ENCODE results near the gene KCNK1.

KCNK1 gene

DNA sequence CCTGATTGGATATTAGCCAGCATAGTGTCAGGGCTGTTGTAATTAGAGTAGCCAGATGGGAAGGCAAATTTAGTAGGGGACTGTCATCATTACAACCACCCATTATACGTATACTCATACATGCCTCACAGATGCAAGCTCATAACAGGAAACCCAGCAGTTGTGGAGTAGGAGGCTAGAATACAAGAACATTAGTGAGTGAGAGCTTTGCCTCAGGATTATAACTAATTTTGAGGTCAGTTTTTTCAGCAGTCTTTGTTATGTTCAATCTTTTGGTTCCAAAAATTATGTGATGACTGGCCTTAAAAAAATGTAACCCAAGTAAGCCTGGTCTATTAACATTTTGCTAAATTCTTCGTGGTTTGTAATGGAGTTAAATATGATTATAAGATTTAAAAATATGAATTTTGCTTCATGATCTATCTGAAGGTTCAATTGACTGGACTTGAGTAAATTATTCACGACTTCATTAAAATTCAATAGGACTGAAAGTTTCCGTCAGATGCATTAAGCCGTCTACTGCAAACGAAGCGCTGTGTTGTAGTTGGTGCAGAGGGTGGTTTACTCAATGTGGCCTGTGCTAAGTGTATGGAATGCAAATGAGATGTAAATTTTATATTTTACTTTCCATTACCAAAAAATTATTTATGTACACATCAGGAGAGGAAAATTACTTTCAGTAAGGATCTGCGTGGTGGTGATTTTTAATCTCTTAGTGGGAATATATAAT is 48.8 kb downstream of the KCNK1 start:
- DNase-seq (ENCODE audit: low read depth in 1 of 2, low spot score in 1 of 2) = no peak

DNA sequence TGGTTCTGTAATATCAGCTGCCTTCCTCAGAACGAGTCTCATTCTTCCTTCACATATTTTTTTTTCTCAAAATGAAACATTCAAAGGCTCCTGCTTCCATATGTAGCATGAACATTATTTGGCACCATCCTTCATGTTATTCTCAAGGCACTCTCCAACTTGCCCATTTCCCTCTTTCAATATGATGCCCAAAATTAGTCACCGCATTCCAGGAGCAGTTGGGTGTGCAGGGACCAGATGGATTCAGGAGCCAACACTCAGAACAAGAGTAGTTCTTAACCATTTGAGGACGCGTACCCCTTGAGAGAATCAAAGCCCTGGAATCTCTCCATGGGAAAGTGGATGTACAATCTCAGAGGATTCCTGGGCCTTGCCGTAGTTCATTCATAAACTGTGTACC is 50.3 kb downstream of the KCNK1 start:
- TF ChIP-seq GABPA (IDR thresholded peaks at IDR 0.05; ENCODE audit: low read depth) (no peak), POLR2AphosphoS5 (IDR thresholded peaks at IDR 0.05; ENCODE audit: low read depth) (no peak), SPI1 (IDR thresholded peaks at IDR 0.05; ENCODE audit: borderline replicate concordance, low read depth) (no peak)
- TF ChIP-seq, protein P1, sequence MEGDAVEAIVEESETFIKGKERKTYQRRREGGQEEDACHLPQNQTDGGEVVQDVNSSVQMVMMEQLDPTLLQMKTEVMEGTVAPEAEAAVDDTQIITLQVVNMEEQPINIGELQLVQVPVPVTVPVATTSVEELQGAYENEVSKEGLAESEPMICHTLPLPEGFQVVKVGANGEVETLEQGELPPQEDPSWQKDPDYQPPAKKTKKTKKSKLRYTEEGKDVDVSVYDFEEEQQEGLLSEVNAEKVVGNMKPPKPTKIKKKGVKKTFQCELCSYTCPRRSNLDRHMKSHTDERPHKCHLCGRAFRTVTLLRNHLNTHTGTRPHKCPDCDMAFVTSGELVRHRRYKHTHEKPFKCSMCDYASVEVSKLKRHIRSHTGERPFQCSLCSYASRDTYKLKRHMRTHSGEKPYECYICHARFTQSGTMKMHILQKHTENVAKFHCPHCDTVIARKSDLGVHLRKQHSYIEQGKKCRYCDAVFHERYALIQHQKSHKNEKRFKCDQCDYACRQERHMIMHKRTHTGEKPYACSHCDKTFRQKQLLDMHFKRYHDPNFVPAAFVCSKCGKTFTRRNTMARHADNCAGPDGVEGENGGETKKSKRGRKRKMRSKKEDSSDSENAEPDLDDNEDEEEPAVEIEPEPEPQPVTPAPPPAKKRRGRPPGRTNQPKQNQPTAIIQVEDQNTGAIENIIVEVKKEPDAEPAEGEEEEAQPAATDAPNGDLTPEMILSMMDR (IDR thresholded peaks at IDR 0.05; ENCODE audit: insufficient read depth, low read length) = no peak
- TF ChIP-seq, protein P2, sequence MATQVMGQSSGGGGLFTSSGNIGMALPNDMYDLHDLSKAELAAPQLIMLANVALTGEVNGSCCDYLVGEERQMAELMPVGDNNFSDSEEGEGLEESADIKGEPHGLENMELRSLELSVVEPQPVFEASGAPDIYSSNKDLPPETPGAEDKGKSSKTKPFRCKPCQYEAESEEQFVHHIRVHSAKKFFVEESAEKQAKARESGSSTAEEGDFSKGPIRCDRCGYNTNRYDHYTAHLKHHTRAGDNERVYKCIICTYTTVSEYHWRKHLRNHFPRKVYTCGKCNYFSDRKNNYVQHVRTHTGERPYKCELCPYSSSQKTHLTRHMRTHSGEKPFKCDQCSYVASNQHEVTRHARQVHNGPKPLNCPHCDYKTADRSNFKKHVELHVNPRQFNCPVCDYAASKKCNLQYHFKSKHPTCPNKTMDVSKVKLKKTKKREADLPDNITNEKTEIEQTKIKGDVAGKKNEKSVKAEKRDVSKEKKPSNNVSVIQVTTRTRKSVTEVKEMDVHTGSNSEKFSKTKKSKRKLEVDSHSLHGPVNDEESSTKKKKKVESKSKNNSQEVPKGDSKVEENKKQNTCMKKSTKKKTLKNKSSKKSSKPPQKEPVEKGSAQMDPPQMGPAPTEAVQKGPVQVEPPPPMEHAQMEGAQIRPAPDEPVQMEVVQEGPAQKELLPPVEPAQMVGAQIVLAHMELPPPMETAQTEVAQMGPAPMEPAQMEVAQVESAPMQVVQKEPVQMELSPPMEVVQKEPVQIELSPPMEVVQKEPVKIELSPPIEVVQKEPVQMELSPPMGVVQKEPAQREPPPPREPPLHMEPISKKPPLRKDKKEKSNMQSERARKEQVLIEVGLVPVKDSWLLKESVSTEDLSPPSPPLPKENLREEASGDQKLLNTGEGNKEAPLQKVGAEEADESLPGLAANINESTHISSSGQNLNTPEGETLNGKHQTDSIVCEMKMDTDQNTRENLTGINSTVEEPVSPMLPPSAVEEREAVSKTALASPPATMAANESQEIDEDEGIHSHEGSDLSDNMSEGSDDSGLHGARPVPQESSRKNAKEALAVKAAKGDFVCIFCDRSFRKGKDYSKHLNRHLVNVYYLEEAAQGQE (IDR thresholded peaks at IDR 0.05; ENCODE audit: insufficient replicate concordance, low read depth) = no peak
- H3K27ac ChIP-seq (replicated peaks) = no peak overlapping the region
- DNase-seq (ENCODE audit: low read depth in 1 of 2, low spot score in 1 of 2) = no peak
- H3K27me3 ChIP-seq (ENCODE audit: insufficient read depth, poor library complexity, severe bottlenecking) = no peaks in the 10 kb centered on the region
- H3K4me3 ChIP-seq (replicated peaks; ENCODE audit: insufficient read depth, low read length) = no peak overlapping the region

More for the DNA sequence above, 48.8 kb downstream of the KCNK1 start:
- no peaks in the 10 kb centered on the region for H3K27me3 ChIP-seq (ENCODE audit: insufficient read depth, poor library complexity, severe bottlenecking)
- no peak for TF ChIP-seq SPI1 (IDR thresholded peaks at IDR 0.05; ENCODE audit: borderline replicate concordance, low read depth)
- TF ChIP-seq GABPA (IDR thresholded peaks at IDR 0.05; ENCODE audit: low read depth) = no peak
- TF ChIP-seq, protein P2 (IDR thresholded peaks at IDR 0.05; ENCODE audit: insufficient replicate concordance, low read depth) = no peak
- no peak for TF ChIP-seq POLR2AphosphoS5 (IDR thresholded peaks at IDR 0.05; ENCODE audit: low read depth)
- TF ChIP-seq, protein P1 (IDR thresholded peaks at IDR 0.05; ENCODE audit: insufficient read depth, low read length) = no peak
- H3K27ac ChIP-seq (replicated peaks) = no peak overlapping the region
- no peak overlapping the region for H3K4me3 ChIP-seq (replicated peaks; ENCODE audit: insufficient read depth, low read length)

DNA sequence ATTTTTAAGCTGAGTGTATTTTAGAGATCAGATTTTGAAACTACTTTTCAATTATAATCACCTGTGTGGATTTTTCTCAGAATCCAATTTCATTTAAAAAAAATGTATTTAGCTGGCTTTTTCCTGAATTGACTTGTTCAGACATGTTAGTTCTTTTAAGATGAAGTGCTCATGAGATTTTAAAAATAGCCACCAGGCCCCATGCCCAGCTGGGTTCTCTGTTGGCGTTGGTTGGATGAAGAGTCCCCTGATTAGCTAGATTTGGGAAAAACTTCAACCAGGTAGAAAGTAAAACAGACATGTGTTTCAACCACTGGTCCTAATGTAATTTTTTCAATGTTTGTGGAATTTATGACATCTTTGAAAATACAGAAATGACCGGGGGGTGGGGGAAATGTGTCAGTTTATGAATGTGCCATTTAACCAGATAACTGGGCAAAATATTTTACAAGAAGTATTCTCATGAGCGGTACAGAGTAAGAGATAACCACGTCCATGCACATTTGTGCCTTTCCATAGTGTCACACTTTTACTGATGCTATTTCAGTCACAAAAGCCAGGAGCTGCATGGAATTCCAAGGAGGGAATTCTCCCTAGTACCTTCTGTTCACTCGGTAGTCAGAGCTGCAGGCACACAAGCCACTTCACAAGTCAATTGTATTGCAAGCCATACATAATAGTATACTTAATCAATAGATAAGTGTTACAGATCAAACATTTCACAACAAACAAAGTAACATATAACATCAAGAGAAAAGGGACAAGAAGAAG is 51.1 kb downstream of the KCNK1 start:
- DNase-seq (ENCODE audit: low read depth in 1 of 2, low spot score in 1 of 2) = no peak
- no peak overlapping the region for H3K4me3 ChIP-seq (replicated peaks; ENCODE audit: insufficient read depth, low read length)
- TF ChIP-seq GABPA (IDR thresholded peaks at IDR 0.05; ENCODE audit: low read depth) = no peak
- H3K27me3 ChIP-seq (ENCODE audit: insufficient read depth, poor library complexity, severe bottlenecking) = no peaks in the 10 kb centered on the region
- no peak overlapping the region for H3K27ac ChIP-seq (replicated peaks)

DNA sequence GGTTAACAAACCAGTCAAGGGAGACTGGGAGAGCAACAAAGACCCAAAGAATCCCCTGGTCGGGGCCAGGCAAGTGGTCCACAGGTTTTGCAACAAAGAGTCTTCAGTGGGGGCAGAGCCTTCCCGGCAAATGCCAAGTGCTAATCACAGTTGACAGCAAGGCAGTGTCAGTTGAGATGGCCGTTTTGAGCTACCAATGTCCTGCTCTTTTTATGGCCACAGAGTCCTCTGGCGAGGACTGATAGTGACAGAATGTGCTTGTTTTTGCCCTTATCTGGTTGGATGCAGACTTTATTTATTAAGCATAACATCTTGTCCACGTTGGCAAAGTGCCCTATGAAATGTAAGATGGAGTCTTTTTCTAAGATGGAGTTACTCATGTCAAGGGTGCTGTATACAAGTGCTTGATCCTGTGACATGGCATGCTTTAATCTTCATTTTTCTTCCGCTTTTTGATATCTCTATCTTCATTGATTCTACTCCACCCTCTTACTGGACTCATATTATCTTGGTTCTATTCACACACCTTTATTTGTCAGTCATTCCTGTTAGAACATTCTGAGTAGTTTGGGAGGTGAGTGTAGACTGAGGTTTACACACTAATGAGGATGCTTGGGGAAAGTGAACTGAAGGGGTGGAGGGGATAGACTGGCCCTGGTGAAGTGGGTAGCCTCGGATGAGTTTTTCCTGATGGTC is 51.8 kb downstream of the KCNK1 start:
- Histone ChIP-seq H3K27ac (replicated peaks) (no peak overlapping the region), H3K4me3 (replicated peaks; ENCODE audit: insufficient read depth, low read length) (no peak overlapping the region), H3K27me3 (ENCODE audit: insufficient read depth, poor library complexity, severe bottlenecking) (no peaks in the 10 kb centered on the region)
- no peak for DNase-seq (ENCODE audit: low read depth in 1 of 2, low spot score in 1 of 2)
- TF ChIP-seq POLR2AphosphoS5 (IDR thresholded peaks at IDR 0.05; ENCODE audit: low read depth) (no peak), SPI1 (IDR thresholded peaks at IDR 0.05; ENCODE audit: borderline replicate concordance, low read depth) (no peak), GABPA (IDR thresholded peaks at IDR 0.05; ENCODE audit: low read depth) (no peak)
- TF ChIP-seq, protein P1 (IDR thresholded peaks at IDR 0.05; ENCODE audit: insufficient read depth, low read length) = no peak
- TF ChIP-seq, protein P2 (IDR thresholded peaks at IDR 0.05; ENCODE audit: insufficient replicate concordance, low read depth) = no peak

Measured in HL-60 (cell line).